GM21825 (cell line): Measurements from ENCODE around the gene RNF166.

Source experiments
- ATAC-seq: cut with Tn5 transposase; IDR thresholded peaks from one replicate; pipeline ENCODE4 v1.9.1; 2021; ENCODE audit warnings: mild to moderate bottlenecking, moderate library complexity; ENCODE audit not compliant: unreplicated experiment

RNF166 gene

DNA sequence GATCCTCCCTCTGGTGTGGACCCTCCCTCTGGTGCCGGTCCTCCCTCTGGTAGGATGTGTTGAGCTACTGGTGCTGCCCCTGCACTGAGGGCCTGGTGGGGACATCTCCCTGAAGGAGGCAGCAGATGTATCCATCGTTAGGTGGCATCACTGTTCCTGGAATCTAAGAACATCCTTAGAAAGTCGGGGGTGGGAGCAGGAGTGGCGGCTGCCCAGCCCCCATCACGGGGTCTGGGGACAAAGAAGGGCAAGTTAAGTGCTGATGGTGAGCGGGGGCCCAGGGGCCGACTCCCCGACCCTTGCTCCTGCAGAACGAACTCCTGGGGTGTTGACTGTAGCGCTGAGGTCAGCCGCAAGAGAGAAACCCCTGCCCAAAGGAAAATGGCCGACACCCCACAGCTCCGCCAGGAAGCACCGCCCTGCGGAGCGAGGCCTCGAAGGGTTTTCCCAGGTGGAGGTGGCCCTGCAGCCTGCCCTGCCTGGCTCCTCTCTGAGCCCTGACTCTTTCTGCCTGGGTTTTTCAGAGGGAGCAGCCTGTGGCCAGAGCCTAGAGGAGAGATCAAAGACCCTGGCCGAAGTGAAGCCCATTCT, 5.6 kb upstream of the RNF166 start:
- ATAC-seq = no peak

DNA sequence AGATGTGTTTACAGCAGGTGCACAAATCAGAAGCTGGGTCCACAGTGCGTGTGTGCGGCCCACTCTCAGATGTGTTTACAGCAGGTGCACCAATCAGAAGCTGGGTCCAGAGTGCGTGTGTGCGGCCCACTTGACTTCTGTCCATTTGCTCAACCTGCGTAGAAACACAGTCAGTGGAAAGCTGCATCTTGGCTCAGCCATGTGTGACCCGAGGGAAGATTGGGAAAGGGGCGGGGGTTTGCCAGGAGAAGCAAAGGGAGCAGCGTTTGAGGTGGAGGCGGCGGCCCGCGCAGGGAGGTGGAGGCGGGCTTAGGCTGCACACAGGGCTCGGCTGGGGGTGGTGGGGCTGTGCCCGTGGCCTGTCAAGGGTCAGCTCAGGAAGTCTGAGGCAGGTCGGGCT, 4.3 kb upstream of the RNF166 start:
- no peak for ATAC-seq

DNA sequence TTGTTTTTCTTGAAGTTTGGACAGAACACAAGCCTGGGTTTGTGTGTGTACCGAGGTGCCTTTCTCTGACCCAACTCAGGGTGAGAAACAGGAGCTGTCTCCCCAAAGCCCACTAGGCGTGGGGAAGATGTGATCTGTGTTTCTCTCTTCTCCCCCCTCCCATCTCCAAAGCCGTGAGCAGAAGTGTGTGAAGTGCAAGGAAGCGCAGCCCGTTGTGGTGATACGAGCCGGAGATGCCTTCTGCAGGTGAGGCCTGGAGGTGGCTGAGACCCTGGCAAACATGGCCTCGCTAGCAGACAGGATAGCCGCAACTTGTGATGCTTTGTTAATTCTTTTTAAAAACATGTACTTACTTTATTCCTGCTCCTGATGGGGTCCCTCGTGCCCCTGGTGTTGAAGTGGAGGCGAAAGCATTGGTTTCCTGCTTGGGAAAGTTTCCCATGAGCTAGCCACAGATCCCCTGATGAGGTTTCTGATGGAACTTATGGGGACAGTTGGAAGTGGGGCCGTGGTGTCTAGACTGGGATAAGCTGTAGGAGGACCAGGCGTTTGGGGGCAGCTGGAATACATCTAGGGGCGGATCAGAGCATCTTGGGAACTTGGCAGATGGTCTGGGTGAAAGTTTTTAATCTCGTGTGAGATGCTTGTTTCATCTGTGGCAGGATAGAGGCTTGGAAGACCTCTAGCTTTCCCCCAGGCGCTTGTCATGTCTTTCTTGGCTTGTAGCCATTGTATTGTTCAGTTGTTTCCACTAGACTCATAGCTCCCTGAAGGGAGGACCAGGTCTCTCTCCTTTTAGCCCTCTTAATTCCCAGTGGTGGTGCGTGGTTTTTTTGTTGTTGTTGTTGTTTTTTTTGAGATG, 988 bp upstream of the RNF166 start:
- ATAC-seq = no peak

DNA sequence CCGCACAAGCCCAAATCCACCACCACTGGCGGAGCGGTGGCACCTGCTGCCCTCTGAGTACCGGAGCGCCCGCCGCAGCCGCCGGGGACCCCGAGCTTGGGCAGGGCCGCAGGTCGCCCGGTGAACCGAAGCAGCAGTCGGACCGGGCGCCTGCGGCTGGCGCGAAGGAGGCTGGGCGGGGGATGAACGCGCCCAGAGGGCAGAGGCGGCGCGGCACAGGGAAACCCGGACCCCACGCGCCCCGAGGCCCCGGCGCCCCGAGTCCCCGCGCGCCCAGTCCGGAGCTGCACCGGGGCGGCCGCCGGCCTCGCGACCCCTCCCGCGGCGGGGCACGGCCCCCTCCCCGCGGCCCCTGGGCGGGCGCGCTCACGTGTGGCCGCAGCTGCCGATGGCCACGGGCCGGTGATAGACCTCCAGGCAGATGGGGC, 393 bp downstream of the RNF166 start:
- peak; percentile 5 for ATAC-seq

DNA sequence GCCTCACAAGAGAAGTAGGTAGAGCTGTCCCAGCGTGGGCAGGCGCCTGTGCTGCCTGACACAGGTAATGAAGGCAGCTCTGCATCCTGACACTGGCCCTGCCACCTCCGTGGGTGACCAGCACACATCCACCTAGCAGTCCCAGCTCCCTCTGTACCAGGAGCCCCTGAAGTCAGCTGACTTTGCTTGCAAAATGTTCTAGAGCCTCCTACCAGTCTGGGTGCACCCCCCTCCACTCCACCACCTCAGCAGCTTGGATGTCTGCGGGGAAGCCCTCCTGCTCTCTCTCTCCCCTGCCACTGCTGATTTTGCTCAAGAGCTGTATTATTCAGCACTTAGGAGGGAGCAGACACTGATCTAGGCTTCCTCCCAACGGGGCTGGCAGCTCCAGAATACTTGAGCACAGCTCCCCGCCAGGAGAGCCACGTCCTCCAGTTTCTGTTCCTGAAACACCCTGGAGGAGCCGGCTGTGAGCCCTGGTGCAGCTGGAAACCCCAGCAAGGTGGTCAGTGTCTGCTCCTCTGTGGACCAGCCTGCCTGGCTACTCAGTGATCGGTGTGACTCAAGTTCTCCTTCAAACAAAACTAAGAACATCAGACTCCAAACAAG, 1.0 kb downstream of the RNF166 start:
- no peak for ATAC-seq

DNA sequence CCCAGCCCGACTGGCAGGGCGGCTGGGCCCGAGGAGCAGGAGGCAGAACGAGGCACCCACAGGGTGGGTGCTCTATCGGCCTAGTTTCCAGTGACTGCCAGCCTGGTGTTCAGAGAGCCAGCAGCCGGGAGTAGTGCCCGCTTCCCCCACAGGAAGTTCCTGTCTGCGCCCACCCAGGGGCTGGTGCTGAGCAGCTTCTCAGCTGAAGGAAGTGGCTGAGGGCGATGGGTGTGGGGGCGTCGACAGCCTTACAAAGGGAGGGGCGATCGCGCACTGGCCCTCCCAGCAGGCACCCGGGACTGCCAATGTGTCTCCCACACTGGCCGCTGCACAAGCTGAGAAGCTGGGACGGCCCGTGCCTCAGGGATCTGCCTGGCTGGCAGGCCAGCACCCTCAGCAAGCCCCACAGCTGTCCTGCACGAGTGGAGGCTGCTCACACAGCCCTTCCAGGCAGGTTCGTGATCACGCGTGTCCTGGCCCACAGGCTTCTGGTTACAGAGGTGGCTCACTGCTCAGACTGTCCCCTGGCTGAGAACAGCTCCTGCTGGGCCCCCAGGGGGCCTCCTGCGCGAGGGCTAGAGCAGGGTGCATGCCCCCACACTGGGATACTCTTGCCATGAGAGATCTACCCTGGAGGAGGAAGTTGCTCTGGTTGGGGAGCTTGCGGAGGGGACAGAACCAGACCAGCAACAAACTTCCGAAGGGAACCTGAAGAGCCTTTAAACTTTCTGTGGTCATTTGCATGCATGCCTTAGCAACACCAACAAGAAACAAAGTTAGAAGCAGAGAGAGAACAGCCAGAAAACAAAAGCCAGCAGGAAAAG, 2.5 kb downstream of the RNF166 start:
- ATAC-seq = no peak

DNA sequence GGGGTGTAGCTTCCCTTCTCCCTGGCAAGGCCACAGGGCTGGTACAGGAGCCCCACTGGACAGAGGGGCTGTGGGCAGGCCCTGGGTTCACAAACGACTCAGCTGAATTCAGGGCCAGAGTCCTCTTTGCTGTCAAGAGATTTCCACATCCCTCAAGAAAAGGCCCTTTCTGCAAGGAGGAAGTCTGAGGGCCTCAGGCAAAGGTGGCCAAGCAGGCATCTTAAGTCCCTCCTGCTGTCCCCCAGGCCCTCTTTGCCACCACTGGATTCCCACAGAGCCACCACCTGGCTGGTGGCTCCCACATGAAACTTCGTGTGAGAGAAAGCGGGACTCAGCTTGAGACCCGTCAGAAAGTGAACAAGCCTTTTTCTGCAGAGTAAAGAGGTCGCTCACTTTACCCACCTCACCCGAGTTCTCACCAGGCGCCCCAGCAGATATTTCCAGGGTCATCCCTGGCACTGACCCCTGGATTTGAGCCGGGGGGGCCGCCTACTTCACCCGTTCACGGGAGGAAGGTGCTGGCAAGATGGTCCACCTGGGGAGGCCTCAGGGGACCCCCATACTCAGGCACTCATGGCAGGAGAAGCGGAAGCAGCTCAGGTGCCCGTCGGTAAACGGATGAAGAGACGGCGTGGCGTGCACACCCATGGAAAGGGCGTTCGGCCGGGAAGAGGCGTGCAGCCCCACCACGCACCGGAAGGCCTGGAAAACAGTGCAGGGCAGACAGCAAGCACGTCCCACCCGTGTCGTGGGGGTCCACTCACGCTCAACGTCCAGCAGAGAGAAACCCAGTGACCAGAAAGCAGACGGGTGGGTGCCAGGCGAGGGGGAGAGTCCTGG, 3.6 kb downstream of the RNF166 start:
- no peak for ATAC-seq

DNA sequence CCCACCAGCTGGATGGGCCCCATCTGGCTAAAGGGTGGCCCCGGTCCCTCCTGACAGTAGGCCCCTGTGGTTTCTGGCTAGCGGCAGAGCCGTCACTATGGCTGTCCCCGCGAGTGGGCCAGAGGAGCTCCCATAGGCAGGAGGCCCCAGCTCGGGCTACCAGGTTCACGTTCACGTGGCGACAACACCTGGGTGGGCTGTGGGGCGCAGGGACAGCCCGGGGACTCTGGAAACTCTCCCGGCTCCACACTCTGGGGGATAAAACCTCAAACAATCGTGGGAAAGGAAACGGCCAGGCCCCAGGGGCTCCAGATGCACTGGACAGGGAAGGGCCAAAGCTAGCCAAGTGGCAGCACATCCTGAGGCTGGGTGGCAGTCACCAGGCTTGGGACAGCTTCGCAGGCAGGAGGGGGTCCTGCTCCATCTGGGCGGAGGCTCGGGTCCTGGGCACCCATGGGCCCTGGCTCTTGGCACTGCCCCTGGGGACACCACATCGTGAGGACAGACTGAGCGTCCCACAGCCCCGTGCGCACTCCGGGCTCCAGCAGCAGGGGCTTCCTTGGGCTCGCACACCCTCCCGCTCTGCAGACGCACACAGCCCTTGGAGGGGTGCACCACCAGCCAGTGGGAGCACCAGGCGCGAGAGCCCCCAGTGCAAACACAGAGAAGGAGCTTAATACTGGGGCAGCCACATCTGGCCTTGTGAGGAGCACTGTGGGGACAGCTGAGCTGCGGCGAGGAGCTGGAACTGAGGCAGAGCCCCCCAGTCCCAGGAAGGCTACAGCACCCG, 4.4 kb downstream of the RNF166 start:
- no peak for ATAC-seq

DNA sequence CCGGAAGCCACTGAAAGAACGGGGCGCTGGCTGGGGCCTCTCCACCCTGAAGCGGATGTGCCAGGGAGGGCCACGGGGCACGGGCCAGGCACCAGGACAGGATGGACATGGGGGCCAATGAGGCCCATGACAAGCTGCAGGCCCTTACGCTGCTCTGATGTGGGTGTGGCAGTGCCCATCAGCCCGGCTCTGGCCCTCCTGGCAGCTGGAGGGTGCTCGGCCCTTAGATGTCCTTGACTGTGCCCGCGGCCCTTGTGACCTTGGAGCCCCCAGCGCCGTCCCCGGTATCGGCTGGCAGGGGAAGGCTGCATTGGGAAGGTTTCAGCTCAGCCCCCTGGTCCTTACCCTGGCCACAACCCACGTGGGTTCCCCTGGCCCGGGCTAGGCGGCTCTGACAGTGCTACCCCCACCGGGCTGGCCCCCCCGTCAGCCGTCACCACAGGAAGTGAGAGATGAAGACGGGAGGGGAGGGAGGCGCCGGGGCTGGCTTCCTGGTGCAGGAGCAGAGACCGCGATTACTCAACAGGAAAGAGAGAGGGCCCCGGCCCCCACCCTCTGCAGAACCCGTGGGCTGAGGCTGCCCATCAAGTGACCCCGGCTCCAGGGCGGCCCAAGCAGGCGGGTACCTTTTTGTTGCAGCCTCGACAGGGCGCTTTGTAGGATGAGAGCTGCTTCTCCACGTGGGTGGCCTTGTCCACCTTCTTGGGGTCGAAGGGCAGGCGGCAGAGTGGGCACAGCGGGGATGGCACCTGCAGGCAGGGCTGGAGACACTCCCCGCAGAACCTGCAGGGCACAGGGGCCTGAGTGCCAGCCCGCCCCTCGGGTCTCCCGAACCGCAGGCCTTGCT, 5.3 kb downstream of the RNF166 start:
- ATAC-seq = peak; percentile 50

DNA sequence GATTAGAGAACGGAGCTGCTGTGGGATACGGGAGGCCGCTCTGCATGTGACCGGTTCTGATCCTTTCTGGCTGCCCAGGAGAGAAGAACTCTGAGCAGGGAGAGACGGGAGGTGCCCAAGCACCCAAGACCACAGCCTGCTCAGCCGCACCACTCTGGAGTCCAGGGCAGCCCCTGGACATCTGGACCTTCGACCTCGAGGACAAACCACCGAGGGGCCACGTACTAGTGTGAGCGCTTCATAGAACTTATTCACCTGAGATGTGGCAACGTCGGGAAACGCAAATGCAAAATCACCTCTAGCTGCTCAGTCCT, 5.9 kb downstream of the RNF166 start:
- ATAC-seq = no peak

DNA sequence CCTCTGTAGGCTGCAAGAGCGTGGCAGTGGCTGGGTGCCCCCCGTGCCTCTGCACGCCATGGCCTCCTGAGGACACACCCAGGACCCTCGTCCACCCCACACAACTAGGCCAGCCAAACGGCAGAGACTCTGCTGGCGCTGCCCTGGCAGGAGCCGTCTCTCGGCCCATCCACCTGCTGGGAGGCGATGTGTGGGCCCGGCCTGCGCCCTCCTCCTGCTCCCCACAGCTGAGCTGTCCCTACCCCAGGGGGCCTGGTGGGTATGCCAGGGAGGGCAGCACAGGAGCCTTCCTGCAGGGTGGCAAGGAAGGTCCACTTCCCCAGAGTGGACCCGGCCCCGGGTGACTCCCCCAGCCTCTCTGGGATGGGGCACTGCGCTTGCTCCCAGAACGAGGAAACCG, 7.0 kb downstream of the RNF166 start:
- ATAC-seq = no peak

DNA sequence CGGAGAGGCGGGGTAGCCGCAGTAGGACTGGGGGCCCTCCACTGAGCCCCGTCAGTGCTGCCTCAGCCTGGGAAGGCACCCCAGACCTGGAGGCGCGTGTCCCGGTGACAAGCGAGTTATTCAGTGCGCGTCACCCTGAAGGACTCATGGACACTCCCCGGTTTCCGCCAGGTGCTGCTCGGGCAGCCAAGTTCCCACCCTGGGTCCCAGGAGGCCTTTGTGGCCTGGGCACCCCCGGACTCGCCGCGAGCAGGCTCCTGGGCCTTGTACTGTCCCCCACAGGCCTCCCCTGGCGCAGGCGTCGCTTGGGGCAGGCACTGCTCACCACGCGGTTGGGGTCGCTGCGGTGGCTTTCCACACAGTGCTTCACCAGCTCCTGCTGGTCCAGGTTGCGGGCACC, 7.6 kb downstream of the RNF166 start:
- ATAC-seq = no peak

DNA sequence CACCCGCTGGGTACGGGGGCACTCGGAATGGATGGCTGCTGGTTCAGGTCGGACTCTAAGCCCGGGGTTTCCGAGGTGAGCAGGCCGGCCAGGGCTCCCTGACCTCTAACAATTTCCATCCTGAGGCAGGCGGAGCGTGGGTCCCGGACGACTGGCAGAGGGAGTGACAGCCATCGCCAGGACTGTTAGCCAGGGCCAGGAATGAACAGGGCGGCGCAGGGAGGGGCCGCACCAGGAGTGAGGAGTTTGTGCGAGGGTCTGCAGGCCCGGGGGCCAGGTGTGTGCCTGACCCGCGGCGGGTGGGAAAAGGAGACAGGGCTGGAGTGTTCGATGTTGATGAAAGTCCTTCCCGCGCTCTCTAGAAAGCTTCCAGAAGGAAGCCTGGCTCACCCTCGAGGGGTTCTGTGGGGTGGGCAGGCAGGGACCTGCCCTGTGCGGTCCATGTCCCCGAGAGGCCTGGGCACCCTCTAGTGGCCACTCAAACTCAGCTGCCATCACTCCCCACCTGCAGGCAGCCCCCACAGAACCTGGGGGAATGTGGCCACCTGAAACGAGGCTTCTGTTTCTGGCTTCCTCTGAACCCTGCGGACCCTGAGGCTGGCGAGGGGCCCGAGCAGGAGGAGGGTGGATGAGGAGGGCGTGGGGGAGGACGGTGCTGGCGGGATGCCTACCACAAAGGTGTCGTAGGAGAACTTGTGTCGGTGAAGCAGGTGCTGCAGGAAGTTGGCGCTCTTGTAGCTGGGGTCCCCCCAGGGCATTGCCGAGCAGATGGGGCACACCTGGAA, 8.2 kb downstream of the RNF166 start:
- ATAC-seq = no peak

DNA sequence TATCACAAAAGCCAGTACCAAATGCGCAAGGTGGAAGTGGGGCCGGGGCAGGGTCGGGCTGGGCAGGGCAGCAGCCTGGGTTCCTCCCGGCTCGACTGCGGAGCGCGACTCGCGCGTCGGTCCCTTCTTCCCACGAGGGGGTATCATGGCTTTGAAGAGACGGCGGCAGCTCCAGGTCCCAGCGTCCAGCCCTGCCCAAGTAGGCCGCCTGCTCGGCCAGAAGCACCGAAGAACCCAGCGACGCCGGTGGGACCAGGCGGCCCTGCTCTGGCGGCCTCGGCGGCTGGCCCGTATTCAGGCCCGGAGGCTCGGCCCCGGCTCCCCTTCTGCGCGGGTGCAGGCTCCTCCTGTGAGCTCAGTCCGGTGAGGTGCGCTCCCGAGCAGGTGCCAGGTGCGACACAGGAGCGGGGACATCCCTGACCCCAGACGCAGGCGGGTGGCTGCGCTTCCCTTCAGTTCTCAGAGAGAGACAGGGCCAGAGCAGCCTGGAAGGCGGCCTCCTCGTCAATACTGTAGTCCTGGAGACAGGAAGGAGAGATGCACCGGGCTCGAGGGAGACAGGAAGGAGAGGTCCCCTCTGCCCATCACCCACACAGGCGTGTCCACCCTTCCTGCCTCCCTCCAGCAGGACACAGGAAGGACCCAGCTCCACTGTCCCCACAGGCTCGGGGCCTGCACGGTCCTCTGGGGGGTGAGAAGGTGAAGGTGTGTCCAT, 8.9 kb downstream of the RNF166 start:
- no peak for ATAC-seq

DNA sequence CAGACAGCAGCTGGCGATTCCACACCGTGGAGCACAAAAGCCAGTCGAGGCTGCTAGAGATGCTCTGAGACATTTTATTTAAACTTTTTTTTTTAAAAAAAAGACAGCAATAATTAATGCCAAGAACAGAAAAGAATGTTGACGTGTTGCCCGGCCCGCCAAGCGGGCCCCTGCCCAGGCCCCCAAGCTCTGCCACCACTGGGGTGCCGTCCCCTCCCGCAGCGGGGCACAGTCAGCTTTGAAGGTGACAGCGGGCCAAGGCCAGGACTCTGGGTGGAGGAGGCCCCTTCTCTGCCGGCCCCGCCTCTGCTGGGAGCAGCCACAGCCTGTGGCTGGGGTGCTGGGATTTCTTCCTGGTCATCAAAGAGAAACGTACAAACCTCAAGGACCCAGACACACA, 9.8 kb downstream of the RNF166 start:
- no peak for ATAC-seq

DNA sequence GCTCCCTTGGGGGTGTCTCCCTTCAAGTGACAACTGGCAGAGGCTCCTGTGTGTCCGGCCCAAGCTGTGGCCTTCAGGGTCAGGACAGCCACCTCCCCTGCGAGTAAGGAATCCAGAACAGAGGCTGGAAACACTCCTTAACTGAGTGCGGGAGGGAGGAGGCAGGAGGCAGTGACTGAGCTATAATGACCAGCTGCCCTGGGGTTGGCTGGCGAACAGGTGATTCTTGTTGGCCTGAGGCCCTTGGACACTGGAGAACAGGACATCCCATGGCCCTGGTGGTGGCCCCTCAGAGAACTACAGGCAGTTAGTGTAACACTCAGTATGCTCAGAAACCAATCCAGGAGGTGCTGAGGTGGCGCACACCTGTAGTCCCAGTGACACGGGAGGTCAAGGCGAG, 10.5 kb downstream of the RNF166 start:
- no peak for ATAC-seq

DNA sequence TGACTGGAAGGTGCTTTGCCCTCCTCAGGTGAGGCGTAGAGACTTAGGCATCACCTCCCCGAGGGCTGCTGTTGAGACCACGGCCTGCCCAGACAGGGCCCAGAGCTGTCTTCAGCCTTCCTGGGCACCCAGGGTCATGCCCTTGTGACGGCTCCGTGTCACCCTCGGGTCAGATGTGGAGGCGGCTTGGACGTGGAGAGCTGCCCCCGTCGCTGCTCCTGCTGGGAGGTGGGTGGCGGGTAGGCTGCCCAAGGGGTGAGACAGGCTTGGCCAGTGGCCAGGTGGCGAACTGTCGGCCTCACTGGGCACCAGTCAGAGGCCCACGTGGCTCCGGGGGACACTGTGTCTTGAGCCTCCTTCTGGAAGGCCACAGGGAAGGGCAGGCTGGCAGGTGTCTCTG, 11.0 kb downstream of the RNF166 start:
- ATAC-seq = no peak
